ENCODE measurements around the gene GLP1R. TPM values are rescaled to one million over a fixed set of nuclear protein-coding genes. Genes with fewer than 3 reads are reported as not detected.

The GLP1R gene
- total RNA-seq, 1 donor from 2014 or later, result 3.9 TPM

DNA sequence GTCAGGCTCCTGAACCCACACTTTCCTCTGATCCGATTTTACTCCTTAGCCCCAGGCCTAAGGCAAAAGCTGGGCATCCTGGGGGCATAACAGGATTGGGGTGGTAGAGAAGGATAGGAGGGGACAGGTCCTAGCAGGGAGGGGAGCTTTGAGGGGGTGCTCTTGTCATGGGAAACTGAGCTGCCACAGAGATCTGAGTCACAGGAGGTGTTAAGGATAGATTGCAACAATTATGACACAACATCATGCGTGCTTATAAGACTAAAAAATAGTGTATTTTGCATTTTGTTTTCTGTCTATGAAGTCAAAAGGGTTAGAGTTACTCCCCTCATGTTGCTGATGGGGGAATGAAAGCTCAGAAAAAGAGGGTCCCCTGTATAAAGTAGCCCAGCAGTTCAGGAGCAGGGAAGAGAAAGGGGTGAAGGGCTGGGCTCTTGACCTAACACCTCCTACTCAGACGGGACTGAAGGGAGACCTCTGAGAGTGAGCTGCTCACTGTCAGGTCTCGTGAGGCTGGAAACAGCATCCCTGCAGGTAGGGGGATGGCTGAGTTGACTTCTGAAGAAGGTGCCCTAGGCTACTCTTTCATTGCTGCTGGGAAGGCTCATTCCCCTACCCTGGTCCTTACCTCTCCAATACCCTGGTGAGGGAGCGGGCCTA, 2.0 kb downstream of the GLP1R start:
- Mint-ChIP-seq H3K4me1 (ENCODE audit: low read depth) (peaks cover 13% of the 10 kb centered on the region), H3K4me3 (ENCODE audit: low read depth) (no peak overlapping the region), H3K36me3 (ENCODE audit: insufficient read depth) (no peaks in the 10 kb centered on the region), H3K27me3 (peaks cover 56% of the 10 kb centered on the region), H3K27ac (no peak overlapping the region), H3K9me3 (ENCODE audit: low read depth) (no peaks in the 10 kb centered on the region)
- no peak for DNase-seq (ENCODE audit: low spot score, unreplicated experiment)
- TF ChIP-seq, protein P1, sequence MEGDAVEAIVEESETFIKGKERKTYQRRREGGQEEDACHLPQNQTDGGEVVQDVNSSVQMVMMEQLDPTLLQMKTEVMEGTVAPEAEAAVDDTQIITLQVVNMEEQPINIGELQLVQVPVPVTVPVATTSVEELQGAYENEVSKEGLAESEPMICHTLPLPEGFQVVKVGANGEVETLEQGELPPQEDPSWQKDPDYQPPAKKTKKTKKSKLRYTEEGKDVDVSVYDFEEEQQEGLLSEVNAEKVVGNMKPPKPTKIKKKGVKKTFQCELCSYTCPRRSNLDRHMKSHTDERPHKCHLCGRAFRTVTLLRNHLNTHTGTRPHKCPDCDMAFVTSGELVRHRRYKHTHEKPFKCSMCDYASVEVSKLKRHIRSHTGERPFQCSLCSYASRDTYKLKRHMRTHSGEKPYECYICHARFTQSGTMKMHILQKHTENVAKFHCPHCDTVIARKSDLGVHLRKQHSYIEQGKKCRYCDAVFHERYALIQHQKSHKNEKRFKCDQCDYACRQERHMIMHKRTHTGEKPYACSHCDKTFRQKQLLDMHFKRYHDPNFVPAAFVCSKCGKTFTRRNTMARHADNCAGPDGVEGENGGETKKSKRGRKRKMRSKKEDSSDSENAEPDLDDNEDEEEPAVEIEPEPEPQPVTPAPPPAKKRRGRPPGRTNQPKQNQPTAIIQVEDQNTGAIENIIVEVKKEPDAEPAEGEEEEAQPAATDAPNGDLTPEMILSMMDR (IDR thresholded peaks at IDR 0.05; ENCODE audit: unreplicated experiment), result no peak

DNA sequence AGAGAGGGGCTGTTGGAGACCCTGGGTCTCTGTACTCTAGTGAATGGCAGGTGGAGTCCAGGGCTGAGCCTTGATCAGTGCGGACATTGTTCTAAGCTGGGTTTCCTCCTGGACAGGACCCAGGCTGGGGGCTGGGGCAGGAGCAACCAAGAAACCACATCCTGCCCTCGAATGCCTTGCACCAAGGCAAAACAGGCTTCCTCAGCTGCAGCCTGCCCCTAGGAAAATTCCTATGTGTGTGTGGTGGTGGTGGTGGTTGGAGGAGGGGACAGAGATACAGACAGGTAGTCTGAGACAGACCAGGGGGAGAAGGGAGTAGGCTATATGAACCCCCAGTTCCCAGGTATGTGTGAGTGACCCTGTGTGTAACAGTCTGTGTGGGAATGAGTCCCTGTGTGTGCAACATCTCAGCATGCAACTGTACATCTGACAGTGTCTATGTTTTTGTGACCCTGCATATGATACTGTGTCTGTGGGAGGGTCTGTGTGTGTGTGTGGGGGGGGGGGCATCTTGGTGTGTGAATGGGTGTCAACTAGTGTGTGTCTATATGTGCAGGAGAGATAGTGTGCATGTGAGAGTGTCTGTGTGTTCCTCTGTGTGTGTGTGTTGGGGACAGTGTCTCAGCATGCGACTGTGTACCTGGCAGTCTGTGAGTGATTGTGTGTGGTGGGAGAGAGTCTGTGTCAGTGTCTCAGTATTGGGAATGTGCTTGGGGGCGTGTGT, 3.0 kb downstream of the GLP1R start:
- TF ChIP-seq, protein P1 (IDR thresholded peaks at IDR 0.05; ENCODE audit: unreplicated experiment), result no peak
- Mint-ChIP-seq H3K27me3 (peaks cover 53% of the 10 kb centered on the region), H3K4me1 (ENCODE audit: low read depth) (peaks cover 13% of the 10 kb centered on the region), H3K4me3 (ENCODE audit: low read depth) (no peak overlapping the region), H3K36me3 (ENCODE audit: insufficient read depth) (no peaks in the 10 kb centered on the region), H3K27ac (no peak overlapping the region), H3K9me3 (ENCODE audit: low read depth) (no peaks in the 10 kb centered on the region)
- DNase-seq (ENCODE audit: low spot score, unreplicated experiment), result no peak

DNA sequence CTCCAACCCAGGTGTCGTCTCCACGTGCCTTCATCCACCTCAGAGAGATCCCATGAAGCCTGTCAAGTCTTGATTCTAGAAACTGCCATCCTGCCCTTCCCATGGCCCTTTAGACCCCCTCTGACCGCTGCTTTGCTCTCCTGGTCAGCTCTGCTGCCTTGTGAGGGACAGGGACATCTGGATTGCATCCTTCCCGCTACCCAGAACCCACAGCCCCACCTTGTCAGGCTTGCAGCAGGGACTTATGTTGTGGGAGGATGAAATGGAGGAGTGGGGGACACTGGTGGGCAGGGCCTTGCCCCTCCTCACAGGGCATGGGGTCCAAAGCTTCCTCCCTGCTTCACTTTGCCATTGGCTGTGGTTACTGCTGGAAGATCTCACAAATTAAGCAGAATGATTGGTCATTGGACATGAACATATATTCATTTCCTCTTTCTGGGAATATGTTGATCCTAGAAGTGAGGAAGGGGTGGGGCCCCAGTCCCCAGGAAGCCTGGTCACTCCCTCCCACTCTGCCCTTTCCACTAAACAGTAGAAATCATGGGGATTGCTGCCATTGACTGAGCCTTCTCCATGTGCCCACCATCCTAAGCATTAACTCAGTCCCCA, 4.5 kb downstream of the GLP1R start:
- TF ChIP-seq, protein P1 (IDR thresholded peaks at IDR 0.05; ENCODE audit: unreplicated experiment), result no peak
- Mint-ChIP-seq H3K4me3 (ENCODE audit: low read depth) (no peak overlapping the region), H3K27me3 (peaks cover 39% of the 10 kb centered on the region), H3K36me3 (ENCODE audit: insufficient read depth) (peaks cover under 1% of the 10 kb centered on the region), H3K9me3 (ENCODE audit: low read depth) (no peaks in the 10 kb centered on the region), H3K27ac (no peak overlapping the region), H3K4me1 (ENCODE audit: low read depth) (peaks cover 13% of the 10 kb centered on the region)
- DNase-seq (ENCODE audit: low spot score, unreplicated experiment), result no peak

DNA sequence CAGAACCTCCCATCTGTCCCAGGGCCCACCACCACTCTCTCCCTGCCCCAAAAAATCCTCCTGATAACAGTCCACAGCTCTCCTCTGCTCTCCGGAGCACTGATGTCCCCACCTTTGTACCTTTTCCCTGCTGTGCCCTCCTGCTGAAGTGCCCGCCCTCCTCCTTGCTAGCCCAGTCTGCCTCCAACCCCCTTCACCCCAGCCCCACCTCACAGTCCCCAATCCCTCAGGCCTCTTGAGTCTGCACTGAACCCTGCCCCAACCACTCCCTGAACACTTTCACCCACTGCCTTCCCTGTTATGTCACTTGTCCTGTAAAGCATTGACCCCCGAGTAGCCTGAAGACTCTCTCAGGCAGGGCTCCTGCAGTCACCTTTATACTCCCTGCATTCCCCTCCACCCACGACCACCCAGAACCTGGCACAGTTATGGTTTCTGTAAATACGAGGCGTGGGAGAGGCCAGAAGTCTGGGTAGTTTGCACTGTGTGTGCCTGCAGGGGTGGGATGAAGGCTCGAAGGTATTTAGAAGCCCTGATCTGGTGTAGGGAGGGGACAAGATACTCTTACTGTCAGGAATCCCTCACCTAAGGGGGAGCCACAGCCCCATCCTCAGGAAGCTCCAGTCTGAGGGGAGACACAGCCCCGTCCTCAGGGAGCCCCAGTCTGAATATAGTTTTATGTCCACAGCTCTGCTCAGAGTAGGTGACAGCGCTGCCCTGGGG, 5.4 kb downstream of the GLP1R start:
- no peak for DNase-seq (ENCODE audit: low spot score, unreplicated experiment)
- H3K4me3 Mint-ChIP-seq (ENCODE audit: low read depth), result no peak overlapping the region
- H3K36me3 Mint-ChIP-seq (ENCODE audit: insufficient read depth), result peaks cover 4% of the 10 kb centered on the region
- H3K27me3 Mint-ChIP-seq, result peaks cover 39% of the 10 kb centered on the region
- H3K9me3 Mint-ChIP-seq (ENCODE audit: low read depth), result no peaks in the 10 kb centered on the region
- TF ChIP-seq, protein P1 (IDR thresholded peaks at IDR 0.05; ENCODE audit: unreplicated experiment), result no peak
- no peak overlapping the region for H3K27ac Mint-ChIP-seq
- peaks cover 13% of the 10 kb centered on the region for H3K4me1 Mint-ChIP-seq (ENCODE audit: low read depth)

DNA sequence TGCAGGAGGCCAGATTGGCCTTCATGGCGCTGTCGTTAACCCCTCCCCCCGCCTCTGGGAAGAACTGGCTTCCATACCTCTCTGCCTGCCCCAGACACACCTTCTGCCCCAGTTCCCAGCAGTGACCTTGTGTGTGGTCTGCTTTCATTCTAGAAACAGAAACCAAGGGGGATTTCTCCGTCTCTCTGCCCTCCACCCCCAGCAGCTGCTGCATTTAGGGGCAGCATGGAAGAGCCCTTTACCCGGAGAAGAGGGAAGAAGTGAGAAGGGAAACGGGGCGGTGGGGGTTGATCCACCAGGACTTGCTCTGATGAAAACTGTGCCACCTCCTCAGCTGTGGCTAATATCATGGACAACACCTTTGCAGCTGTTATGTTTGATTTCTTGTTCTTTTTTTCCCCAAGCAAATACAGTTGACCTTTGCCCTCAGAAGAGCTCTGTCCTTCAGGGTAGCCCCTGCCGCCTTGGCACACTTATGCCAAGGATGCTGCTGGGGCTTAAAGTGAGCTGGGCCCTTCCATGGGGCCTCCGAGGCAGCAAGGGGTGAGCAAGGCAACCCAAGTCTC, 6.1 kb downstream of the GLP1R start:
- no peaks in the 10 kb centered on the region for H3K9me3 Mint-ChIP-seq (ENCODE audit: low read depth)
- H3K4me1 Mint-ChIP-seq (ENCODE audit: low read depth), result peaks cover 15% of the 10 kb centered on the region
- peaks cover 4% of the 10 kb centered on the region for H3K36me3 Mint-ChIP-seq (ENCODE audit: insufficient read depth)
- DNase-seq (ENCODE audit: low spot score, unreplicated experiment), result no peak
- H3K27ac Mint-ChIP-seq, result no peak overlapping the region
- H3K4me3 Mint-ChIP-seq (ENCODE audit: low read depth), result no peak overlapping the region
- TF ChIP-seq, protein P1 (IDR thresholded peaks at IDR 0.05; ENCODE audit: unreplicated experiment), result no peak
- H3K27me3 Mint-ChIP-seq, result peaks cover 32% of the 10 kb centered on the region
